T47D (cell line): Measurements from ENCODE around the gene PACS1.
"Not testable (repeated sequence)": the region's sequence is repeated elsewhere in the genome, so short reads cannot be mapped to it uniquely, and the experiment has no call there.

ENCODE experiments used
- DNase-seq, 2 experiments: peaks; one replicate each; pipeline versions ENCODE4 v3.0.0 to v3.0.0-alpha.2; 2011 to 2012; ENCODE audit warnings: low read depth in 1 of 2, low spot score in 1 of 2
- JUND ChIP-seq: IDR thresholded peaks from 2 replicates; pipeline ENCODE4 v1.6.1; 2012; ENCODE audit warnings: low read depth
- in situ Hi-C: cut with HindIII; loops from 2 replicates; pipeline ENCODE4 v1.10.0; 2016; ENCODE audit warnings: low sequenced_read_pairs, low pct_unique_long_range_greater_than_20kb

The PACS1 gene

GRCh38 chr11:66072081-66072480, 2.0 kb downstream of the PACS1 start:
- in situ Hi-C loops: no loop called here
- DNase-seq: no peak
- TF ChIP-seq JUND: no peak

- in situ Hi-C loops: no loop called here
- no peak for DNase-seq
- no peak for TF ChIP-seq JUND
Observed at GRCh38 chr11:66072518-66072917, 2.4 kb downstream of the PACS1 start.

GRCh38 chr11:66073669-66074068, 3.6 kb downstream of the PACS1 start:
- no peak for TF ChIP-seq JUND
- no peak for DNase-seq
- in situ Hi-C loops: no loop called here

- no peak for TF ChIP-seq JUND
- no peak for DNase-seq
- in situ Hi-C loops: no loop called here
Observed at GRCh38 chr11:66075273-66075672, 5.2 kb downstream of the PACS1 start.

GRCh38 chr11:66076561-66076960, 6.5 kb downstream of the PACS1 start:
- no peak for TF ChIP-seq JUND
- no peak for DNase-seq
- in situ Hi-C loops: no loop called here

GRCh38 chr11:66077927-66078326, 7.9 kb downstream of the PACS1 start:
- in situ Hi-C loops: no loop called here
- TF ChIP-seq JUND: no peak
- DNase-seq: no peak

GRCh38 chr11:66078949-66079348, 8.9 kb downstream of the PACS1 start:
- in situ Hi-C loops, DNase-seq: not testable (repeated sequence)

- DNase-seq: peak in 1 of 2 experiments; percentile 65
- no peak for TF ChIP-seq JUND
- in situ Hi-C loops: no loop called here
Observed at GRCh38 chr11:66080055-66080817, 10.2 kb downstream of the PACS1 start.

GRCh38 chr11:66081505-66081904, 11.4 kb downstream of the PACS1 start:
- in situ Hi-C loops: no loop called here
- TF ChIP-seq JUND: no peak
- DNase-seq: peak; percentile 78 to 97

GRCh38 chr11:66082946-66083698, 13.1 kb downstream of the PACS1 start:
- TF ChIP-seq JUND: no peak
- in situ Hi-C loops: no loop called here
- DNase-seq: no peak

GRCh38 chr11:66083767-66084166, 13.7 kb downstream of the PACS1 start:
- no peak for DNase-seq

GRCh38 chr11:66084821-66085475, 14.9 kb downstream of the PACS1 start:
- no peak for DNase-seq
- in situ Hi-C loops: no loop called here
- TF ChIP-seq JUND: no peak

More at GRCh38 chr11:66083767-66084166, 13.7 kb downstream of the PACS1 start:
- in situ Hi-C loops: no loop called here
- TF ChIP-seq JUND: no peak
